Embryonic facial prominence (tissue), 1 donor: Measurements from ENCODE around the gene PFKM.
A peak's percentile ranks its signal among the peaks of the same experiment; 100 is the strongest.

Experiments used
- DNase-seq: peaks from one replicate; pipeline ENCODE4 v3.0.0-alpha.2; 2016; ENCODE audit errors: extremely low spot score

Gene PFKM

DNA sequence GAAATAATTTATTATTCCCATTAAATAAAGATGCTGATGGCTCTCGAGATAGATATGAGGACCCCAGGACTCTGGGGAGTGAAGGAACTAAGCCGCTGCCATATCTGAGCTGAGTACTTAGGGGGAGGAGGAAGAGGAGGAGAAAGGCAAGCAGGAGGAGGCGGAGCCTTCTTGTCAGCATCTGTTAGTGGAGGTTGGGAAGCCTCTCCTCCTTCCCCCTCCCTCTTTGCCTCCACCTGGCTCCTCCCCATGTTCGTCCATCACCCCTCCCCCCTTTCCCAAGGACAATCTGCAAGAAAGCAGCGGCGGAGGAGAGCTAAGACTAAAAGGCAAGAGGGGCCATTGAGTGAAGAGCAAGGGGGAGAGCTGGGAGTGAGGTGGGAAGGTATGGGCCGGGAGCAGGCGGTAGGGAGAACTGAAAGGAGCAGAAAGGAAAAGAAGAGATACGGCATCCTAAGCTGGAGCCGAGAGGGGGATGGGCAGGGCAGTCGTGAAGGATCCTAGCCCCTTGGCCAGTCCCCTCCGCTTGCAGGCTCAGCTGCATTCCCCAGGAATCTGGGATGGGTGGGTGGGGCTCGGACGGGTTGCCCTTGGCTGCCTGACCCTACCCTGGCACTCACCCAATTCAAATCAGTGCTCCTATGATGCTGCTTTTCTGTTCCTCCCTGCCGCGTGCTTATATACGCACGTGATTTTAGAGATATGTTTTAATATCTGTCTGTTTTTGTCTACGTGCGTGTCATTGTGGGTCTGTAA is at the start of gene PFKM:
Gene PFKM (plus strand): TSS at position 287 of the 756 bp plus-strand sequence. CDS start 3,411 bp downstream, outside the sequence.
- peak; percentile 84 for DNase-seq

DNA sequence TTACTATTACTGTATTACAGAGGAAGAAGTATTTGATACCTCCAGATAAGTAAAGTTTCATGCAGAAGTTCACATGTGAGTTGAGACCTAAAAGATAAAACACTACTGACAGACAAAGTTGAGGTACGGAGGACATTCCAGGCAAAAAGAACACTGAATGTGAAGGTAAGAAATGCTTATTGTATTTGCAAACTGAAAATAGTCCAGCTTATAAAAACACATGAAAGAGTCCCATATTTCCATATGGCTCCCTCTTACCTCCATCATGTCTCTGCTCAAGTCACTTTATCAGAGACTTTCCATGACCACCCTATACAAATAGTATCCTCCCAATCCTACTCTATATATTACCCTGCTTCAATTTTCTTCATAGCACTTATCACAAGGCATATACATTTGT is 49.1 kb upstream of the PFKM start:
- DNase-seq: no peak

DNA sequence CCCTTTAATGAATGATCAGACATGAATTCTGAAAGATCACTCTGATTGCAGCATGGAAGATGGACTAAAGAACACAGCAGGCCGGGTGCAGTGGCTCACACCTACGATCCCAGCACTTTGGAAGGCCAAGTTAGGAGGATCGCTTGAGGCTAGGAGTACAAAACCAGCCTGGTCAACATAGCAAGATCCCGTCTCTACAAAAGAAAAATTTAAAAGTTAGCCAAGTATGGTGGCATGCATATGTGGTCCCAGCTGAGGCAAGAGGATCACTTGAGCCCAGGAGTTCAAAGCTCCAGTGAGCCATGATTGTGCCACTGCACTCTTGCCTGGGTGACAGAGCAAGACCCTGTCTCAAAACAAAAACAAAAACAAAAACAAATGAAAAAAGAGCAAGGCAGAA is 48.4 kb upstream of the PFKM start:
- no peak for DNase-seq

DNA sequence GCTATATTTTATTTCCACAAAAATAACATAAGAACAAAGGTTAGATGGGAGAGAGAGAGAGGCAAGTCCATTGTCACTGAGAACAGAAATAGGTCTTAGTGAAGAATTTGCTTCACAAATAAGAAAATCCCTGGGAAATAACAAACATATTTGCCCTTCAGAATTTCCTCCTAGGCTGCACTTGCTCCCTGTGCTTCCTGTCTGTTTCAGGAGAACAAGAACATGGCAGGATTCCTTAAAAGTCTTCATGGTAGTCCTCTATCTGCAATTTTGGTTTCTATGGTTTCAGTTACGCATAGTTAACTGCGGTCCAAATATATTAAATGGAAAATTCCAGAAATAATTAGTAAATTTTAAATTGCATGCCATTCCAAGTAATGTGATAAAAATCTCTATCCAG is 47.4 kb upstream of the PFKM start:
- DNase-seq: no peak

GRCh38 chr12:48072266-48072665 is 46.9 kb upstream of the PFKM start:
- DNase-seq: no peak

- DNase-seq: no peak
Measured at GRCh38 chr12:48074266-48074665, 44.9 kb upstream of the PFKM start.

- DNase-seq: no peak
Measured at GRCh38 chr12:48075832-48076231, 43.3 kb upstream of the PFKM start.

DNA sequence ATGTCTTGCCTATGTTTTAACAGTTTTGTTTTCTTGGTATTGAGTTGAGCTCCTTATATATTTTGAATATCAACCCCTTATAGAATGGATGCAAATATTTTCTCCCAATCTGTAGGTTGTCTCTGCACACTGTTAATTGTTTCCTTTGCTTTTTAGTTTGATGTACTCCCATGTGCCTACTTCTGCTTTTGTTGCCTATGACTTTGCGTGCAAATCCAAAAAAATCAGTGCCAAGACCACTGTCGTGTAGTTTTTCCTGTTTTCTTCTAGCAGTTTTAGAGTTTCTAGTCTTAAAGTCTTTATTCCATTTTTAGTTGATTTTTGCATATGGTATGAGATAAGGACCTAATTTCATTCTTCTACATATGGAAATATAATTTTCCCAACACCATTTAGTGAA is 42.1 kb upstream of the PFKM start:
- DNase-seq: no peak

GRCh38 chr12:48078901-48079300 is 40.3 kb upstream of the PFKM start:
- no peak for DNase-seq

DNA sequence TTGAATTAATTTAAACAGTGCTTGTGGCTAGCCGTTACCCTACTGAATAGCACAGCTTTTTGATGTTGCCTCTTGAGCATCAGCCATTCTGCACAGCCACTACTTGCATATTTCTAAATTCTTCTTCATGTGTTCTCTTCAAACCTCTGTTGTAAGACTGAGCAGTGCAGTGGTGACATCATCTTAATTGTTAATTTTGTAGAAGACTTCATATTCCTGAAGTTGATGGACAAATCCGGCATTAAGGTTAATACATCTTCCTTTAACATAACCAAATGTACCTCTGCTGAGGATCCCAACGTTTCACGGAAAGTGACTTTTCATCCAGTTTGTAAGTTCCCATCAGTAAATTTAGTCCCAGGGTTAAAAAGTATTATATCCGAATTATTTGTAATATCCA is 38.9 kb upstream of the PFKM start:
- DNase-seq: no peak

- DNase-seq: no peak
Measured at GRCh38 chr12:48080821-48081220, 38.3 kb upstream of the PFKM start.

GRCh38 chr12:48084066-48084465 is 35.1 kb upstream of the PFKM start:
- DNase-seq: no peak

DNA sequence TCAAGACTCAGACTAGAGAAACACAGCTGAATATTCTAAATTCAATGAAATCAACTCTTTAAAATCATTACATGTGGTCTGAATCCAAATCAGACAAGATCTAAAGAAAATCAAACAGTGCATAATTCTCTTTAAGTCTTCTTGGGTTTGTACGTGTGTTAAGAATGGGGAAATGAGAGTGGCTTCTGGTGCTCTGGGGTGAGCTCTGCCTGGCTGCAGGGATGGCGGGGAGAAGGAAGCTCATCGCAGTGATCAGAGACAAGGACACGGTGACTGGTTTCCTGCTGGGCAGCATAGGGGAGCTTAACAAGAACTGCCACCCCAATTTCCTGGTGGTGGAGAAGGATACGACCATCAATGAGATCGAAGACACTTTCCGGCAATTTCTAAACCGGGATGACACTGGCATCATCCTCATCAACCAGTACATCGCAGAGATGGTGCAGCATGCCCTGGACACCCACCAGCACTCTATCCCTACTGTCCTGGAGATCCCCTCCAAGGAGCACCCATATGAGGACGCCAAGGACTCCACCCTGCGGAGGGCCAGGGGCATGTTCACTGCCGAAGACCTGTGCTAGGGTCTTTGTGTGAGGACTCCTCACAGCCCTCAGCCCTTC is 34.2 kb upstream of the PFKM start:
- no peak for DNase-seq

DNA sequence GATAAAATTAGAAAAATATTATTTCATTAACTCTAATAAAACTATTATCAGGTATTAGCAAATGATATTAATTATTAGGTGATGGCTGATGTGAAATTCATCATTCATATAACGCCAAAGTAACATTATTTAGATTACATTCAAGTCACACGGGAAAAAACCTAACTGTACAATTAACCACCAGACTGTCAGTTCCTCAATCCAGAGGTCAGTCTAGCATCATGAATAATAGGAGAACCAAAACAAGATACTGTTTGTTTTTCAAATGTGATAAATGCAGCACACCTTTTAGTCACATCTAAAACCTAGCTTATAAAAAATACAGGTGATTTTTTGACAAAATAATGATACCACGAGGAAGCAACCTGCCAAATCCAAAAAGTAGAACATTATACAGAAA is 32.8 kb upstream of the PFKM start:
- DNase-seq: no peak

DNA sequence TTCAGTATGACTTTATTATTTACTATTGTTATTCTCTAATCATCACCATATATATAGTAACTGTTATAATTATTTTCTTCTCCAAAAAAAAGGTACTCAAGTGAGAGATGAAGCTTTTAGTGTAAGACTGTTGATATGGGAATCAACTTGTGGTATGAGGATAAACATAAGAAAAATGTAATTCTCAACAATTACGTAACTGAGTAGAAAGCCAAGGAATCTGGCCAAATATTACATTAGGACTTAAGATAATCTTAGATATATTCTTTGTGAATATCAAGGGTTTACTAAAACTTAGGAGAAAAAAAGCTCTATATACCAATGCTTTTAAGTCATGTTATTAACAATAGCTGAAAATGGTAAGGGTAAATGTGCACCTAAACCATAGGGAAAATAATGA is 26.6 kb upstream of the PFKM start:
- DNase-seq: no peak

GRCh38 chr12:48104531-48104930 is 14.6 kb upstream of the PFKM start:
- no peak for DNase-seq

DNA sequence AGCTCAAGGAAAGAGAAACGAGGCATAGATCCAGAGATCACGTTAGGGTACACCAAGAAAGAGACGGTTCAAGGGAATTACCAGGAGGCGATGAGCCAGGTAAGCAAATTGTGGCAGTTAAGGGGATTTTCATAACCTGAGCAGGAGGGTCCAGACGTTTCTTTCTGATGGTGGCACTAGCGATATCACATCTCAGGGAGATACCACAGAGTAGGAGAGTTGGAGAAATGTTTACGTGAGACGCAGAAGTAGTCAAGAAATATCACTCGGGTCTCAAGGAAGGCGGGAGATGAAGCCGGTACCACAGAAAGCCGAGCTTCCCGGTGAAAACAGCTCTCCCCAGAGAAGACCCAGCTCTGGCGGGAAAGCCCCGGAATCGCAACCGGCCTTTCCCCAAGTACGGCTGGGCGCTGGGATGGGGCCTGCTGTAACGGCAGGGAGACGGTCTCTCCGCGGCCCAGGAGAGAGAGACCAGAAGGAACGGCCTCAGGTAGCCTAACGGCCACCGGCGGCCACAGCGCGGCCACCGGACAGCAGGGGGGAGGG is 13.8 kb upstream of the PFKM start:
- no peak for DNase-seq

GRCh38 chr12:48105867-48106680 is 13.1 kb upstream of the PFKM start, which contains the start of gene SENP1:
Gene SENP1, minus strand, starts transcription at chr12:48106079. Its CDS starts 4,607 bp downstream, at chr12:48101472.
- DNase-seq: peak; percentile 76

GRCh38 chr12:48106681-48107613 is 12.2 kb upstream of the PFKM start:
- DNase-seq: no peak

DNA sequence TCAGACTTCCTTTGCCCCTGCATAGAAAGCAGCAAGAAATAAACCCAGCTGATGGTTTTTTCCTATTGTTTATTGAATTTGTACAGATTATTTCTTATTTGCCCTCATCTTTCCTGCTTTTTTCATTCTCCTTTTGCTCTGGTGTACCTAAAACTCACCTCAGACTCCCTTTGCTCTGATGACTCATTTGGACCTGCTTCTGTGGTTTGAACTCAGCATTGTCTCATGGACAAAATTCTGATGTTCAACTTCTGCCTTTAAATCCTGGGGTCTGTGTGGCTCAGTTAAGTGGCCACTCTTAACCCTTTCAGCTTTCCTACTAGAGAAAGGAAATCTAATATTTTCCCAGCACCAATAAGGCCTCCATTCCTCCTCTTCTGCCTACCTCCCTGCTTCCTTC is 9.7 kb upstream of the PFKM start:
- DNase-seq: no peak

GRCh38 chr12:48110691-48111311 is 8.4 kb upstream of the PFKM start:
- no peak for DNase-seq
